ENCODE data around the gene TIGD1.
"Not testable (repeated sequence)": the region's sequence is repeated elsewhere in the genome, so short reads cannot be mapped to it uniquely, and the experiment has no call there.

The TIGD1 gene

GRCh38 chr2:232538671-232539070 lies 11.7 kb downstream of the TIGD1 start:
- DNase-seq, result no peak

- DNase-seq, result no peak
Observed at GRCh38 chr2:232537499-232537898, 12.9 kb downstream of the TIGD1 start.

DNA sequence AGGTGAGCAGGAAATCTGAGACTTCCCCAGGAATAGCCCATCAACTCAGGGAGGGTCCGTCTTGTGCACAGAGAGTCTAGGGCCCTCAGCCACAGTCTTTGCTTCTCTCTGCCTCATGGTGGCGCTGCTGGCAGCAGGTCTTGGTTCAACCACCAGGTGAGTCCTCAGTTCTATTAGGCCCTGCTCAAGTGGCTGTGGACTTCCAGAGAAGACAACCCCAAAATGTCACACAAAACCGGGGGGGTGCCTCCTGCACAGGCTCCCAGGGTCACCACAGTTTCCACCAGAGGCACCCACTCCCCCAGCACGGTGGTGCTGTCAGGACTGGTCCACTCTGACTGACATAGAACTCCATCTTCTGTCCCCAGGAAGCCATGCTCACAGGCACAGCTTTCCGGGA lies 13.3 kb downstream of the TIGD1 start:
- no peak for DNase-seq

GRCh38 chr2:232535761-232536530 lies 14.4 kb downstream of the TIGD1 start:
- DNase-seq, result no peak

- no peak for DNase-seq
Observed at GRCh38 chr2:232534940-232535651, 15.3 kb downstream of the TIGD1 start.

GRCh38 chr2:232533944-232534710 lies 16.2 kb downstream of the TIGD1 start:
- no peak for DNase-seq

DNA sequence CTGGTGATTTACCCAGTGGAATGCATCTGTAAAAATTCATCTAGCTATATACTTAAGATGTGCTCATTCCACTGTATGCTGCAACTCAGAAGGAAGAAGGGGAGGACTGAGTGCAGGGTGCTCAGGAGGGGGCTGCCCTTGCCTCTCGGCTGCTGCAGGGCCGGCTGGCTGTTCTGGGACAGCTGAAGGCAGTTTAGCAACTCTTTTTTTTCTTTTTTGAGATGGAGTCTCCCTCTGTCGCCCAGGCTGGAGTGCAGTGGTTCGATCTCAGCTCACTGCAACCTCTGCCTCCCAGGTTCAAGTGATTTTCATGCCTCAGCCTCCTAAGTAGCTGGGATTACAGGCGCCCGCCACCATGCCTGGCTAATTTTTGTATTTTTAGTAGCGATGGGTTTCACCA lies 17.5 kb downstream of the TIGD1 start:
- not testable (repeated sequence) for DNase-seq

GRCh38 chr2:232532419-232532818 lies 17.9 kb downstream of the TIGD1 start:
- no peak for DNase-seq

DNA sequence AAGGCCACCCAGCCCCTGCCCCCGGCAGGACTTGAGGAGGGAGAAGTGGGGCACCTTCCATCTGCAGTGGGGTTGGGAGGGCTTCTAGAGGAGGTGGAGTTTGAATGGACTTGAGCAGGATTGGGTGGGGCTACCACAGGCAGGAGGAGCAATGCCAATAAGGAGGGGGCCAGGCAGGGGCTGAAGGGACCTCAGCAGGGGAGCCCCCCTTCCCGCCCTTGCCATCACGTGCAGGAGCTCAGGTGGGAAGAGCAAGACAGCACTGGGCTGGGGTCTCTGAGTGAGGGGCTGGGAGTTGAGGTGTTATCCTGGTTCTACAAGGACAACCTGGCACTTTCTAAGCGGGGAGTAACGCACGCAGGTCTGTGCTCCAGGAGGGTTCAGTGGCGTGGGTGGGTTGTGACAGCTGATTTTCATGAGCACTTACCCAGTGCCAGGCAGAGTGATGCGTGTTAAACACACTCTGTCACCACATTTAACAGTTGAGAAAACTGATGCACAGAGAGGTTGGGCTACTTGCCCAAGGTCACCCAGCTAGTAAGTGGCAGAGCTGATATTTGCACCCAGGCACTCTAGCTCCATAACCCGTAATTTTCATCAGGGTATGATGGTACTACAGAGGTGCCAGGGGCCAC lies 19.6 kb downstream of the TIGD1 start:
- no peak for DNase-seq

DNA sequence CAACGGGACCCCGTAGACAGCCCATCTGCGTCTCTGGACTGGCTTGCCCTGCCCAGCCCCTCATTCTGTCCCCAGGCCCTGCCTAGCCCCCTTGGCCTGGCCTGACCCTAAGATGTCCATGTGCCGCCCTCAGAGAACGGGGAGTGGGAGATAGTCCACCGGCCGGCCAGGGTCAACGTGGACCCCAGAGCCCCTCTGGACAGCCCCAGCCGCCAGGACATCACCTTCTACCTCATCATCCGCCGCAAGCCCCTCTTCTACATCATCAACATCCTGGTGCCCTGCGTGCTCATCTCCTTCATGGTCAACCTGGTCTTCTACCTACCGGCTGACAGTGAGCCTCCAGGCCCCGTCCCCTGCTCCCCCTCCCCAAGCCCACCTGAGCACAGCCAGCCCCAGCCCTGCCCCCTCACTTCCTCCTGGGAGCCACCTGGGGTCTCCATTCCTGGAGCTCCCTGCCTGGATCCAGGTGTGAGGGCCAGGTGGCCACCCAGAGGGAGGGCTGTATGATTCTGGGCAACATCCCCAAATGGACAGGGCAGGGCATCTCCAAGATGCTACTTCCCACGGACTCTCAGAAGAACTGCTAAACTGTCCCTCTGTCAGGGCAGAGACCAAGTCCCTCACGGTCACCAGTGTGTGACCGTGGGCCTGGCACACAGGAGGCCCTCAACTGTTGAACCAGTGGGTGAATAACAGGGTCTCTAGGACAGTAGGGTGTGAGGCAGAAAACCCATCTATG lies 20.4 kb downstream of the TIGD1 start:
- no peak for DNase-seq

DNA sequence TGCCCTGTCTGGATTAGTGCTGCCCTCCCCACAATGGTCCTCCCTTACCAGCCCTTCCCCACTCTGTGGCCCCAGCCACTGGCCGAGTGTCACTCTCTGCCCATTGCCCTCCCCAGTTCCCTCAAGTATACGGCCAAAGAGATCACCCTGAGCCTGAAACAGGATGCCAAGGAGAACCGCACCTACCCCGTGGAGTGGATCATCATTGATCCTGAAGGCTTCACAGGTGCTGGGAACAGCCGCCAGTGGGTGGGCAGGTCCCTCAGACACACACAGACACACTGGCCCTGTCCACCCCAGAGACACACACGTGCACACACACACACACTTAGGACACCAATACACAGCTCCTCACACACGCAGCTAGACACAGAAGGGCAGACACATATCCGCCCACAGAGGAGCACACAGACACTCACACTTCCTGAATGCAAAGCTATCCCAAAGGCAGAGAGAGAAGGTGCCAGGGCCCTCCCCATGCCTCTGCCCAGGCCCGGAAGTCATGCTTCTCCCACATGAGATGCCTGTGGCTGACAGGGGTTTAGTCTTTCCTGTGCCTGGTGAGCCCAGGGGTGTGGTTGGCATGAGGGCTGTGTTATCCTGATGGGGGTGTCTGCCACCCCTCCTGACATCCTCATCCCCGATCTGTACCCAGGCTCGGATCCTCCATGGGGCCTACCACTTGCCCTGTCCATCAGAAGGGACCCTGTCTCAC lies 21.5 kb downstream of the TIGD1 start:
- DNase-seq, result no peak

DNA sequence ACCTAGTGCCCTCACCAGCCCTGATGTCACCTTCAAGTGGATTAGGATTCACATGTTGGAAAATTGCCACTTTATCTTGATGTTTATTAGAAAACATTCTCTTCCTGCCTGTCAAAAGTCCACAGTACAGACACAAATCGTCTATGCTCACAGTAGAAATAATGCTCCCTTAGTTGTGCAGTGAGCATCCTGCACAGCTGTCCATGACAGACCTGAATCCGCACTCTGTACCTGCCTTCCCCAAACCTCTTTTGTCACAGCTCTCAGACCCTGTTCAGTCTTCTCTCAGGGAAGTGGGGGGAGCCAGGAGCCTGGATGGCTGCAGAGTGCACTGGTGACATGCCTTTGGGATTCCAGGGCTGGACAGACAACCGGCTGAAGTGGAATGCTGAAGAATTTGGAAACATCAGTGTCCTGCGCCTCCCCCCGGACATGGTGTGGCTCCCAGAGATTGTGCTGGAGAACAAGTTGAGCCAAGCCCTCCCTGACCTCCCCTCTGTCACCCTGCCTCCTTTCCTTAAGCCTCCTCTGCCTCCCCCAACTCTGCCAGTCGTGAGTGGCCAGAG lies 22.4 kb downstream of the TIGD1 start:
- no peak for DNase-seq

GRCh38 chr2:232526372-232526941 lies 23.9 kb downstream of the TIGD1 start:
- DNase-seq, result no peak

- no peak for DNase-seq
Observed at GRCh38 chr2:232525791-232526371, 24.5 kb downstream of the TIGD1 start, which contains the start of gene CHRND. TSS of gene CHRND (plus strand) at chr2:232526160. CDS start at chr2:232526216, 56 bp downstream.

DNA sequence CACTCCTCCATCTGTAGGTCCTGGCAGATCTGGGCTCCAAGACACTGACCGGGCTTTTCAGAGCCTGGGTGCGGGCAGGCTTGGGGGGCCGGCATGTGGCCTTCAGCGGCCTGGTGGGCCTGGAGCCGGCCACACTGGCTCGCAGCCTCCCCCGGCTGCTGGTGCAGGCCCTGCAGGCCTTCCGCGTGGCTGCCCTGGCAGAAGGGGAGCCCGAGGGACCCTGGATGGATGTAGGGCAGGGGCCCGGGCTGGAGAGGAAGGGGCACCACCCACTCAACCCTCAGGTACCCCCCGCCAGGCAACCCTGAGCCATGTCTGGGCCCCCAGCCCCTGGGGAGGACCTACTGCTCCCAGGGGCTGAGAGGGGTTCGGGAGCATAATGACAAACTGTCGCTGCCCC lies 25.2 kb downstream of the TIGD1 start:
- no peak for DNase-seq

DNA sequence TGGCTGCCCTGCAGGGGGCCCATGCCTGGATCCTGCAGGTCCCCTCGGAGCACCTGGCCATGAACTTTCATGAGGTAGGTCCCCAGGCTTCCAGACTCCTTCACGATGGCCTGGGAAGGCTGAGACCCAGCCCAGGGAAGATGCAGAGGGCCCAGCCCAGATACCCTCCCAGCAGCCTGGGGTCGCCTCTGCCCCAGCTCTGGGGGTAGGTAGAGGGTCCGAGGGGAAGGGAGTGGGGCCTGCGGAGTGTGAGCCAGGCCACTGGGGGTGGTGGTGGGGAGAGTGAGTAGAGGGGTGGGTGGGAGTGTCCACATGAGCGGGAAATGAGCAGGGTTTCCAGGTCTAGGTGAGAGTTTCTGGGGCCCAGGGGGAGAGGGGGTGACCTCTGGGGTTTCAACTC lies 25.6 kb downstream of the TIGD1 start:
- DNase-seq, result no peak

- peak; percentile 9 for DNase-seq
Observed at GRCh38 chr2:232523682-232524597, 26.4 kb downstream of the TIGD1 start.

GRCh38 chr2:232523402-232523681 lies 27.0 kb downstream of the TIGD1 start:
- DNase-seq, result no peak

- no peak for DNase-seq
Observed at GRCh38 chr2:232522623-232523401, 27.5 kb downstream of the TIGD1 start.
